ENCODE data around the gene EDAR.
A peak's percentile ranks its signal among the peaks of the same experiment; 100 is the strongest.

EDAR gene

GRCh38 chr2:108910541-108911396 lies 78.3 kb downstream of the EDAR start:
- FAIRE-seq: no peak
- DNase-seq (ENCODE audit: low spot score): no peak

- FAIRE-seq (no peak), DNase-seq (ENCODE audit: low spot score) (no peak)
Observed at GRCh38 chr2:108910011-108910431, 79.0 kb downstream of the EDAR start.

GRCh38 chr2:108909275-108909823 lies 79.7 kb downstream of the EDAR start:
- DNase-seq (ENCODE audit: low spot score) (no peak), FAIRE-seq (peak; percentile 13)

GRCh38 chr2:108908713-108909070 lies 80.3 kb downstream of the EDAR start:
- no peak for DNase-seq (ENCODE audit: low spot score)
- FAIRE-seq: no peak

- FAIRE-seq: no peak
- no peak for DNase-seq (ENCODE audit: low spot score)
Observed at GRCh38 chr2:108907822-108908712, 81.0 kb downstream of the EDAR start.

GRCh38 chr2:108906403-108907077 lies 82.5 kb downstream of the EDAR start:
- DNase-seq (ENCODE audit: low spot score): no peak
- no peak for FAIRE-seq

- FAIRE-seq (peak; percentile 27), DNase-seq (ENCODE audit: low spot score) (no peak)
Observed at GRCh38 chr2:108905906-108906305, 83.1 kb downstream of the EDAR start.

- DNase-seq (ENCODE audit: low spot score) (no peak), FAIRE-seq (no peak)
Observed at GRCh38 chr2:108905176-108905575, 83.8 kb downstream of the EDAR start.

GRCh38 chr2:108904680-108905079 lies 84.3 kb downstream of the EDAR start:
- FAIRE-seq (no peak), DNase-seq (ENCODE audit: low spot score) (no peak)

GRCh38 chr2:108898315-108899082 lies 90.5 kb downstream of the EDAR start:
- DNase-seq (ENCODE audit: low spot score) (no peak), FAIRE-seq (no peak)

GRCh38 chr2:108896741-108897140 lies 92.3 kb downstream of the EDAR start:
- FAIRE-seq: no peak
- no peak for DNase-seq (ENCODE audit: low spot score)

GRCh38 chr2:108895188-108895587 lies 93.8 kb downstream of the EDAR start:
- FAIRE-seq (no peak), DNase-seq (ENCODE audit: low spot score) (no peak)

- FAIRE-seq (no peak), DNase-seq (ENCODE audit: low spot score) (no peak)
Observed at GRCh38 chr2:108894766-108895165, 94.3 kb downstream of the EDAR start.

GRCh38 chr2:108893277-108893676 lies 95.7 kb downstream of the EDAR start:
- DNase-seq (ENCODE audit: low spot score) (no peak), FAIRE-seq (no peak)

GRCh38 chr2:108889907-108890306 lies 99.1 kb downstream of the EDAR start:
- no peak for DNase-seq (ENCODE audit: low spot score)
- no peak for FAIRE-seq

- DNase-seq (ENCODE audit: low spot score) (no peak), FAIRE-seq (no peak)
Observed at GRCh38 chr2:108884619-108885018, 104.4 kb downstream of the EDAR start.

GRCh38 chr2:108878276-108878675 lies 110.7 kb downstream of the EDAR start:
- DNase-seq (ENCODE audit: low spot score) (no peak), FAIRE-seq (no peak)

- no peak for DNase-seq (ENCODE audit: low spot score)
- no peak for FAIRE-seq
Observed at GRCh38 chr2:108877506-108877905, 111.5 kb downstream of the EDAR start.

GRCh38 chr2:108870069-108870644 lies 118.9 kb downstream of the EDAR start:
- FAIRE-seq (no peak), DNase-seq (ENCODE audit: low spot score) (no peak)

- DNase-seq (ENCODE audit: low spot score) (no peak), FAIRE-seq (no peak)
Observed at GRCh38 chr2:108869542-108869941, 119.5 kb downstream of the EDAR start.
